HEK293T (cell line): ENCODE measurements around the gene STAB2.

Experiments used
- CTCF ChIA-PET: fragments of 350-600 bp; formaldehyde crosslinking; extraction: SDS; loops from one replicate; lab custom pipeline; 2021; ENCODE audit warnings: antibody characterized with exemption, inconsistent platforms; lab: Yijun Ruan, JAX
- POLR2A ChIA-PET: fragments of 350-600 bp; formaldehyde crosslinking; extraction: SDS; loops from one replicate; lab custom pipeline; 2020; ENCODE audit warnings: antibody characterized with exemption, inconsistent platforms; lab: Yijun Ruan, JAX
- DNase-seq: peaks from one replicate; pipeline ENCODE4 v3.0.0; 2012; ENCODE audit warnings: mixed read lengths; ENCODE audit errors: extremely low spot score
- ARNT ChIP-seq: fragments of 450-650 bp; IDR thresholded peaks from 2 replicates; pipeline ENCODE4 v1.6.1; 2017; ENCODE audit warnings: mild to moderate bottlenecking
- BHLHE40 ChIP-seq: fragments of 450-650 bp; IDR thresholded peaks from 2 replicates; pipeline ENCODE4 v1.6.1; 2016; ENCODE audit warnings: mild to moderate bottlenecking, moderate library complexity, borderline replicate concordance
- CTBP1 ChIP-seq: fragments of 450-650 bp; IDR thresholded peaks from 2 replicates; pipeline ENCODE4 v1.6.1; 2016; ENCODE audit warnings: borderline replicate concordance
- ELF4 ChIP-seq: fragments of 450-650 bp; IDR thresholded peaks from 2 replicates; pipeline ENCODE4 v1.6.1; 2017; ENCODE audit warnings: antibody characterized with exemption
- FOXA1 ChIP-seq: fragments of 450-650 bp; IDR thresholded peaks from 2 replicates; pipeline ENCODE4 v1.6.1; 2016; ENCODE audit warnings: mild to moderate bottlenecking
- FOXK2 ChIP-seq: fragments of 450-650 bp; IDR thresholded peaks from 2 replicates; pipeline ENCODE4 v1.6.1; 2016; ENCODE audit warnings: mild to moderate bottlenecking
- FOXM1 ChIP-seq: fragments of 450-650 bp; IDR thresholded peaks from 2 replicates; pipeline ENCODE4 v1.6.1; 2017; ENCODE audit warnings: mild to moderate bottlenecking, borderline replicate concordance
- HDGF ChIP-seq: fragments of 450-650 bp; IDR thresholded peaks from 2 replicates; pipeline ENCODE4 v1.6.1; 2017; ENCODE audit warnings: antibody characterized with exemption, borderline replicate concordance
- L3MBTL2 ChIP-seq: fragments of 450-650 bp; conservative IDR thresholded peaks from 2 replicates; pipeline ENCODE4 v1.6.1; 2016; ENCODE audit warnings: mild to moderate bottlenecking
- LEF1 ChIP-seq: fragments of 450-650 bp; IDR thresholded peaks from 2 replicates; pipeline ENCODE4 v1.6.1; 2017; ENCODE audit warnings: mild to moderate bottlenecking, borderline replicate concordance
- NFRKB ChIP-seq: fragments of 450-650 bp; IDR thresholded peaks from 2 replicates; pipeline ENCODE4 v1.6.1; 2016; ENCODE audit warnings: mild to moderate bottlenecking, moderate library complexity
- PKNOX1 ChIP-seq: fragments of 450-650 bp; IDR thresholded peaks from 2 replicates; pipeline ENCODE4 v1.6.1; 2016
- SP1 ChIP-seq: fragments of 450-650 bp; IDR thresholded peaks from 2 replicates; pipeline ENCODE4 v1.6.1; 2017
- SUZ12 ChIP-seq: fragments of 450-650 bp; IDR thresholded peaks from 2 replicates; pipeline ENCODE4 v1.6.1; 2016; ENCODE audit warnings: mild to moderate bottlenecking
- TARDBP ChIP-seq: fragments of 450-650 bp; IDR thresholded peaks from 2 replicates; pipeline ENCODE4 v1.6.1; 2016
- ZNF384 ChIP-seq: fragments of 450-650 bp; IDR thresholded peaks from 2 replicates; pipeline ENCODE4 v1.6.1; 2016

The STAB2 gene

GRCh38 chr12:103599274-103599673, 12.2 kb downstream of the STAB2 start:
- CTCF ChIA-PET = interaction anchor here (1.8 kb wide), 1 partner anchor 33 kb away, joined by 5 read pairs; no protein-coding TSS in a partner anchor
- TF ChIP-seq HDGF (no peak), CTBP1 (no peak), BHLHE40 (no peak), NFRKB (no peak), L3MBTL2 (no peak), FOXK2 (no peak), LEF1 (no peak)
- POLR2A ChIA-PET = no interaction called here

DNA sequence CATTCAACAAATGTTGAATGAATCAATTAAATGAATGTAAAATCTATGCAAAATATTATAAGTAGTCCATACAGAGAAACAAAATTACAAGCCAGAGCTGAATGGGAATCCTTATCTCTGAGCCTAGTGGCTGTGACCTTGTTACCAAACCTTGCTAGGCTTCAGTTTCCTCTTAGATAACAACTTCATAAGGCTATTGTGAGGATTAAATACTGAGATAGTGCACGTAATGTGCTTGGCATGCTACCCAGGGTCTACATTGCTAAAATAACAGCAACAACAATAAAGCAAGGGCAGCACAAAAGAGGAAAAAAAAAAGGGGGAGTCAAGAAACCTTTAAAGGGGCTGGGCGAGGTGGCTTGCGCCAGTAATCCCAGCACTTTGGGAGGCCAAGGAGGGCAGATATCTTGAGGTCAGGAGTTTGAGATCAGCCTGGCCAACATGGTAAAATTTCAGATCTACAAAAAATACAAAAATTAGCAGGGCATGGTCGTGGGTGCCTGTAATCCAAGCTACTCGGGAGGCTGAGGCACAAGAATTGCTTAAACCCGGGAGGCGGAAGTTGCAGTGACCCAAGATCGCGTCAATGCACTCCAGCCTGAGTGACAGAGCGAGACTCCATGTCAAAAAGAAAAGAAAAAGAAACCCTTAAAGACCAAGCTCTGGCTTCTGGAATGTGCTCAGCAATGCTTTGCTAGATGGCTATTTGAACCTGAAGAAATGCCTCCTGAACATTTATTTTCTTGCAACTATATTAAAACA, 14.1 kb downstream of the STAB2 start:
- TF ChIP-seq FOXA1 (no peak), L3MBTL2 (no peak), ZNF384 (no peak), FOXM1 (no peak), SP1 (no peak), HDGF (no peak), ELF4 (no peak), PKNOX1 (no peak), FOXK2 (no peak), TARDBP (no peak), SUZ12 (no peak), LEF1 (no peak), BHLHE40 (no peak), CTBP1 (no peak), ARNT (no peak), NFRKB (no peak)
- ChIA-PET POLR2A (no interaction called here), CTCF (interaction anchor here (1.2 kb wide), 1 partner anchor 32 kb away, joined by 3 read pairs; no protein-coding TSS in a partner anchor)

More at GRCh38 chr12:103599274-103599673, 12.2 kb downstream of the STAB2 start:
- no peak for DNase-seq

DNA sequence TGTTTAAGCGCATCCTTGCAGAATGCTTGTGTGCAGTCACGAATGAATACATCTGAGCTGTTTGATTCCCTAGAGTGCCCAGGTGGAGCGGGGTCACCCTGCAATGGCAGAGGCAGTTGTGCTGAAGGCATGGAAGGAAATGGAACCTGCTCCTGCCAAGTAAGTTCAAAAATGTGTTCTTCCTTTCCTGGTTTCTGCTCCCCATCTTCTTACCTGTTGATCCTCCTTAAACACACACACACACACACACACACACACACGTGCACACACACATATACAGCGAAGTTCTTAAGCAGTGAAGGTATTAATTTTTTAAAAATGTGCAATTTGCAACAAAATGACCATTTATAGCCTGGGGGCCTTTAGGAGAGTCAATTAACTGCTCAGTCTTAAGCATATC, 33.3 kb downstream of the STAB2 start:
- POLR2A ChIA-PET = no interaction called here
- DNase-seq = no peak
- CTCF ChIA-PET = interaction anchor here (2.1 kb wide), 1 partner anchor 12 kb away, joined by 6 read pairs; no protein-coding TSS in a partner anchor
- TF ChIP-seq FOXK2 (no peak), ELF4 (no peak), CTBP1 (no peak), ZNF384 (no peak), ARNT (no peak), BHLHE40 (no peak), L3MBTL2 (no peak), FOXA1 (no peak), LEF1 (no peak), HDGF (no peak), PKNOX1 (no peak), SP1 (no peak)

More for the DNA sequence above, 14.1 kb downstream of the STAB2 start:
- DNase-seq = no peak

- ChIA-PET CTCF (interaction anchor here (1.9 kb wide), 1 partner anchor 9 kb away, joined by 7 read pairs; no protein-coding TSS in a partner anchor), POLR2A (no interaction called here)
- no peak for DNase-seq
- TF ChIP-seq LEF1 = no peak
- TF ChIP-seq BHLHE40 = no peak
- no peak for TF ChIP-seq ELF4
- TF ChIP-seq FOXA1 = no peak
- TF ChIP-seq CTBP1 = no peak
- TF ChIP-seq FOXM1 = no peak
- no peak for TF ChIP-seq TARDBP
- no peak for TF ChIP-seq FOXK2
- TF ChIP-seq HDGF = no peak
- TF ChIP-seq PKNOX1 = no peak
- no peak for TF ChIP-seq SP1
- TF ChIP-seq NFRKB = no peak
- TF ChIP-seq ARNT = no peak
These were observed 36.6 kb downstream of the STAB2 start for GRCh38 chr12:103623716-103624115.

GRCh38 chr12:103626498-103626897, 39.4 kb downstream of the STAB2 start:
- POLR2A ChIA-PET = no interaction called here
- TF ChIP-seq SP1 = no peak
- TF ChIP-seq CTBP1 = no peak
- TF ChIP-seq SUZ12 = no peak
- no peak for TF ChIP-seq FOXM1
- no peak for TF ChIP-seq L3MBTL2
- TF ChIP-seq BHLHE40 = no peak
- TF ChIP-seq NFRKB = no peak
- TF ChIP-seq ZNF384 = no peak
- no peak for TF ChIP-seq PKNOX1
- TF ChIP-seq HDGF = no peak
- TF ChIP-seq ELF4 = no peak
- no peak for TF ChIP-seq ARNT
- no peak for TF ChIP-seq FOXA1
- TF ChIP-seq FOXK2 = no peak
- TF ChIP-seq TARDBP = no peak
- peak; percentile 33 for DNase-seq
- CTCF ChIA-PET = no interaction called here
